Suprapubic skin (tissue), 4 donors: Measurements from ENCODE around the gene WDR33. TPM values are rescaled to one million over a fixed set of nuclear protein-coding genes. Genes with fewer than 3 reads are reported as not detected.

Experiments used
- DNase-seq, 2 donors: peaks; one replicate each; pipeline ENCODE4 v3.0.0-alpha.2; 2019; ENCODE audit warnings: low spot score in 2 of 2
- H3K27ac ChIP-seq: fragments of 200-600 bp; sonication (generic); one replicate; pipeline ENCODE4 v1.5.1; 2019
- H3K27me3 ChIP-seq: fragments of 200-600 bp; sonication (generic); one replicate; pipeline ENCODE4 v1.5.1; 2019
- H3K36me3 ChIP-seq: fragments of 200-600 bp; sonication (generic); one replicate; pipeline ENCODE4 v1.5.1; 2019
- H3K4me1 ChIP-seq: fragments of 200-600 bp; sonication (generic); one replicate; pipeline ENCODE4 v1.5.1; 2019
- H3K4me3 ChIP-seq: fragments of 200-600 bp; sonication (generic); one replicate; pipeline ENCODE4 v1.5.1; 2019; ENCODE audit warnings: mild to moderate bottlenecking
- H3K9me3 ChIP-seq: fragments of 200-600 bp; sonication (generic); one replicate; pipeline ENCODE4 v1.5.1; 2019
- CTCF ChIP-seq, 2 donors: fragments of 200-600 bp in 1 of 2; fragments of 450-650 bp in 1 of 2; sonication (generic) in 1 of 2; IDR thresholded peaks; one replicate each; pipeline ENCODE4 v1.5.1; 2016 to 2019; ENCODE audit warnings: antibody characterized with exemption in 2 of 2, mild to moderate bottlenecking in 1 of 2, moderate library complexity in 1 of 2
- EP300 ChIP-seq: sonication (generic); formaldehyde crosslinking; IDR thresholded peaks from one replicate; pipeline ENCODE4 v1.6.1; 2017; ENCODE audit warnings: antibody characterized with exemption
- POLR2A ChIP-seq, 2 donors: fragments of 450-650 bp; IDR thresholded peaks; one replicate each; pipeline ENCODE4 v1.6.1; 2017; ENCODE audit warnings: antibody characterized with exemption in 2 of 2, mild to moderate bottlenecking in 2 of 2, moderate library complexity in 2 of 2
- POLR2AphosphoS5 ChIP-seq, 3 donors: sonication (generic); formaldehyde crosslinking; IDR thresholded peaks; one replicate each; pipeline ENCODE4 v1.6.1; 2017; ENCODE audit warnings: antibody characterized with exemption in 3 of 3
- WGBS: methylation state at CpG from one replicate; pipeline ENCODE4 v1.1.5; 2018; 5-methylcytosine and 5-hydroxymethylcytosine counted together
- total RNA-seq, 4 donors: library from RNA; depleted of rRNA; stranded (reverse); fragments of >200 nt; gene quantifications; one replicate each; pipeline ENCODE4 v1.1.0, GENCODE V29; 2016

WDR33 gene
- total RNA-seq, 4 donors from 2014 or later: 31.9 to 85.8 (median 44.1) TPM

DNA sequence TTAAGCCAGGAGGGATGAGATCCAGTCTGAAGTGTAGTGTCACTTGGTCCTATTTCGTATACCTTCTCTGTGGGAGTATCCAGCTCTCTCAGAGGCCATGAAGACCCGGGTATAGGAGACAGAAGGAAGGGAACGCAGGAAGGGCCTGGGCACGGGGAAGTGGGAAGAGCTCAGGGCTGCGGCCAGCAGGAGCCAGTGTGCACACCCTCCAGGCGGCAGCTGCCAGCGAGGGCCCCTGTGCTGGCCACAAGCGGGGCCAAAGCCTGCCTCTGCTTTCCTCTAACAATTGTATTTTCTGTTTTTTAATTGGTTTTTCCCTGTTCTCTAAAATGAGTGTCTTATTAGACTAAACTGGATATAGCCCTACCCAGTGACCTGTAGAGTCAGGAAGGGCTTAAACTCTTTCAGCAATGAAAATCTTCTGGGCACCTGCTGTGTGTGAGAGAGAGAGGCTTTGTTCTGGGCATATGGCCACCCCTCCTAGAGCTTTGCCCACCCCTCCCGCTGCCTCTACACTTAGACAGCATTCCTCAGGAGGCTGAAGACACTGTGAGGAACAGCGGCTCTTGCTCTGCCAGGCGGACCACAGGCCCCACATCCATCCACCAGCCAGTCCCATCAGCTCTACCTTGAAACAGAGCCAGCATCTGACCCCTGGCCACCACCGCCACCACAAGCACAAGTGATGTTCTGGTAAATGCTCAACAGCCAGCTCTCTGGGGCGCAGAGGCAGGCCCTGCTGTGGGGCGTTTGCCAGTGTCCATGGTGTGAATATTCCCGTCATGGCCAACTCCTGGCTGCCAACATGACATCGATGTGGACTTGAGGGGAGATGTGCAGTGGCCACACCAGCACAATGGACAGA is 155.5 kb downstream of the WDR33 start:
- TF ChIP-seq CTCF (IDR thresholded peaks at IDR 0.05) (no peak), EP300 (no peak), POLR2A (IDR thresholded peaks at IDR 0.05) (no peak), POLR2AphosphoS5 (IDR thresholded peaks at IDR 0.05) (no peak)
- WGBS: 80% methylated on average over 16 of the region's 16 CpGs
- H3K27me3 ChIP-seq: no peaks in the 10 kb centered on the region
- H3K9me3 ChIP-seq: no peaks in the 10 kb centered on the region
- H3K27ac ChIP-seq: no peak overlapping the region
- no peak overlapping the region for H3K4me3 ChIP-seq
- H3K36me3 ChIP-seq: peaks cover 10% of the 10 kb centered on the region
- peaks cover 17% of the 10 kb centered on the region for H3K4me1 ChIP-seq
- DNase-seq: no peak

GRCh38 chr2:127654838-127655175 is 156.2 kb downstream of the WDR33 start:
- H3K9me3 ChIP-seq: no peaks in the 10 kb centered on the region
- H3K4me1 ChIP-seq: peaks cover 22% of the 10 kb centered on the region
- TF ChIP-seq CTCF (IDR thresholded peaks at IDR 0.05): no peak
- TF ChIP-seq EP300: no peak
- TF ChIP-seq POLR2A (IDR thresholded peaks at IDR 0.05): no peak
- no peak for TF ChIP-seq POLR2AphosphoS5 (IDR thresholded peaks at IDR 0.05)
- peaks cover 10% of the 10 kb centered on the region for H3K36me3 ChIP-seq
- no peaks in the 10 kb centered on the region for H3K27me3 ChIP-seq
- H3K27ac ChIP-seq: no peak overlapping the region
- 94% methylated on average over 5 of the region's 8 CpGs for WGBS
- DNase-seq: no peak
- H3K4me3 ChIP-seq: no peak overlapping the region

- Histone ChIP-seq H3K9me3 (no peaks in the 10 kb centered on the region), H3K27ac (no peak overlapping the region), H3K4me1 (peaks cover 22% of the 10 kb centered on the region), H3K27me3 (no peaks in the 10 kb centered on the region), H3K36me3 (peaks cover 10% of the 10 kb centered on the region), H3K4me3 (no peak overlapping the region)
- DNase-seq: no peak
- no peak for TF ChIP-seq EP300
- TF ChIP-seq POLR2A (IDR thresholded peaks at IDR 0.05): no peak
- TF ChIP-seq POLR2AphosphoS5 (IDR thresholded peaks at IDR 0.05): no peak
- no peak for TF ChIP-seq CTCF (IDR thresholded peaks at IDR 0.05)
- WGBS: 89% methylated on average over 20 of the region's 24 CpGs
These were observed 156.7 kb downstream of the WDR33 start for GRCh38 chr2:127654084-127654837.

GRCh38 chr2:127653421-127654083 is 157.4 kb downstream of the WDR33 start:
- Histone ChIP-seq H3K27me3 (no peaks in the 10 kb centered on the region), H3K4me1 (peaks cover 23% of the 10 kb centered on the region), H3K4me3 (no peak overlapping the region), H3K9me3 (no peaks in the 10 kb centered on the region), H3K36me3 (peaks cover 10% of the 10 kb centered on the region), H3K27ac (no peak overlapping the region)
- TF ChIP-seq POLR2A (IDR thresholded peaks at IDR 0.05): no peak
- no peak for TF ChIP-seq EP300
- no peak for TF ChIP-seq CTCF (IDR thresholded peaks at IDR 0.05)
- TF ChIP-seq POLR2AphosphoS5 (IDR thresholded peaks at IDR 0.05): no peak
- DNase-seq: no peak
- WGBS: 80% methylated on average over 16 of the region's 16 CpGs
